K562 (cell line): ENCODE data around the gene RETREG2. TPM values are rescaled to one million over a fixed set of nuclear protein-coding genes. Genes with fewer than 3 reads are reported as not detected.

Experiments
- ATF1 ChIP-seq, 2 experiments: fragments of 450-650 bp in 1 of 2; IDR thresholded peaks; 2 replicates each; pipeline ENCODE4 v1.6.1; 2016; ENCODE audit warnings: missing compliant biosample characterization in 1 of 2, missing genetic modification characterization in 1 of 2
- C11orf30 ChIP-seq: fragments of 450-650 bp; IDR thresholded peaks from 2 replicates; pipeline ENCODE4 v1.6.1; 2016; ENCODE audit warnings: low read depth, mild to moderate bottlenecking
- CBFA2T3 ChIP-seq: fragments of 450-650 bp; IDR thresholded peaks from 2 replicates; pipeline ENCODE4 v1.6.1; 2017
- CCNT2 ChIP-seq: IDR thresholded peaks from 2 replicates; pipeline ENCODE4 v1.6.1; 2011; ENCODE audit warnings: borderline replicate concordance, low read depth, mild to moderate bottlenecking, moderate library complexity, mixed read lengths, low read length; ENCODE audit not compliant: insufficient read length; ENCODE audit errors: extremely low read depth
- FOS ChIP-seq: IDR thresholded peaks from 3 replicates; pipeline ENCODE4 v1.6.1; 2011; ENCODE audit not compliant: insufficient read length; ENCODE audit errors: extremely low read depth
- HLTF ChIP-seq: fragments of 450-650 bp; IDR thresholded peaks from 2 replicates; pipeline ENCODE4 v1.6.1; 2016
- ID3 ChIP-seq, 2 experiments: fragments of 250-450 bp in 1 of 2; fragments of 450-650 bp in 1 of 2; sonication (Bioruptor Pico) in 1 of 2; IDR thresholded peaks; 2 replicates each; pipeline versions ENCODE4 v1.6.1 to v1.8.0; 2016 to 2021; ENCODE audit warnings: mild to moderate bottlenecking in 2 of 2, moderate library complexity in 2 of 2, missing compliant biosample characterization in 1 of 2, missing genetic modification characterization in 1 of 2
- LCOR ChIP-seq: sonication (generic); formaldehyde crosslinking; IDR thresholded peaks from 2 replicates; pipeline ENCODE4 v1.8.0; 2022; ENCODE audit warnings: mild to moderate bottlenecking, missing genetic modification reagents
- MAZ ChIP-seq, 2 experiments: fragments of 450-650 bp in 1 of 2; sonication (generic) in 1 of 2; formaldehyde crosslinking; IDR thresholded peaks in 1 of 2; conservative IDR thresholded peaks in 1 of 2; 2 replicates each; pipeline versions ENCODE4 v1.4.0 to v1.5.0; 2020; ENCODE audit warnings: mild to moderate bottlenecking in 1 of 2, missing genetic modification reagents in 1 of 2
- NR2F6 ChIP-seq: fragments of 450-650 bp; formaldehyde crosslinking; IDR thresholded peaks from 2 replicates; pipeline ENCODE4 v1.4.0; 2020; ENCODE audit warnings: mild to moderate bottlenecking
- PPARD ChIP-seq: fragments of 250-450 bp; sonication (Bioruptor Pico); IDR thresholded peaks from 2 replicates; pipeline ENCODE4 v1.8.0; 2022; ENCODE audit warnings: inconsistent platforms, mild to moderate bottlenecking, moderate library complexity
- PRPF4 ChIP-seq: fragments of 200-400 bp; formaldehyde crosslinking; IDR thresholded peaks from one replicate; pipeline ENCODE4 v1.6.1; 2017; ENCODE audit warnings: low read length, low read depth, mild to moderate bottlenecking; ENCODE audit not compliant: insufficient read depth, poor library complexity, severe bottlenecking
- TFAP4 ChIP-seq: sonication (generic); formaldehyde crosslinking; IDR thresholded peaks from 2 replicates; pipeline ENCODE4 v1.8.0; 2022; ENCODE audit warnings: missing genetic modification reagents, mild to moderate bottlenecking, moderate library complexity, borderline replicate concordance
- TSC22D4 ChIP-seq: fragments of 450-650 bp; IDR thresholded peaks from 2 replicates; pipeline ENCODE4 v1.6.1; 2016; ENCODE audit warnings: missing genetic modification characterization, missing biosample characterization, control low read depth
- YBX1 ChIP-seq: fragments of 450-650 bp; IDR thresholded peaks from 2 replicates; pipeline ENCODE4 v1.7.1; 2016; ENCODE audit warnings: mild to moderate bottlenecking
- ZBTB1 ChIP-seq: sonication (generic); formaldehyde crosslinking; IDR thresholded peaks from 2 replicates; pipeline ENCODE4 v1.8.1; 2023; ENCODE audit warnings: missing genetic modification reagents, low read depth, mild to moderate bottlenecking, borderline replicate concordance
- ZBTB43 ChIP-seq: sonication (generic); formaldehyde crosslinking; IDR thresholded peaks from 2 replicates; pipeline ENCODE4 v1.8.0; 2023; ENCODE audit warnings: mild to moderate bottlenecking, missing genetic modification reagents
- ZNF224 ChIP-seq: sonication (generic); formaldehyde crosslinking; IDR thresholded peaks from 2 replicates; pipeline ENCODE4 v1.8.0; 2022; ENCODE audit warnings: mild to moderate bottlenecking, missing genetic modification reagents
- ZNF274 ChIP-seq: IDR thresholded peaks from 2 replicates; pipeline ENCODE4 v1.6.1; 2011; ENCODE audit warnings: low read depth, mild to moderate bottlenecking, low read length, moderate library complexity, borderline replicate concordance
- ZNF316 ChIP-seq: fragments of 450-650 bp; IDR thresholded peaks from 2 replicates; pipeline ENCODE4 v1.6.1; 2016
- ZNF696 ChIP-seq: fragments of 250-450 bp; sonication (Bioruptor Pico); conservative IDR thresholded peaks from 2 replicates; pipeline ENCODE4 v1.4.0; 2020; ENCODE audit warnings: mild to moderate bottlenecking, moderate library complexity
- ZNF830 ChIP-seq: fragments of 250-450 bp; sonication (Bioruptor Pico); IDR thresholded peaks from 2 replicates; pipeline ENCODE4 v1.5.0; 2021; ENCODE audit warnings: mild to moderate bottlenecking
- polyA plus RNA-seq, 8 experiments: library from polyadenylated mRNA; depleted of rRNA in 4 of 8; stranded (reverse) in 5 of 8; unstranded in 3 of 8; fragments of >200 nt; fragmentation: Nextera tagmentation in 2 of 8; fragmentation: Illumina TruSeq in 1 of 8; extraction: Ambion mirVana in 2 of 8; extraction: Trizol in 1 of 8; gene quantifications; 2 replicates each; pipeline versions ENCODE4 v1.2.1 to v1.2.3, GENCODE V29; 2011 to 2014; ENCODE audit warnings: inconsistent platforms in 1 of 8, missing spikeins in 1 of 8
- total RNA-seq, 7 experiments: library from RNA; depleted of rRNA in 6 of 7; stranded (reverse); fragments of >200 nt in 6 of 7; fragmentation: Illumina TruSeq in 2 of 7; extraction: Trizol in 2 of 7; gene quantifications; 2 replicates each; pipeline versions ENCODE4 v1.2.1 to v1.2.3, GENCODE V29; 2011 to 2021; ENCODE audit warnings: low replicate concordance in 1 of 7
- TF ChIP-seq, protein P1 (sequence below): fragments of 450-650 bp; IDR thresholded peaks from 2 replicates; pipeline ENCODE4 v1.6.1; 2016; ENCODE audit warnings: low read depth, mild to moderate bottlenecking, moderate library complexity
- TF ChIP-seq, protein P2 (sequence below): sonication (generic); formaldehyde crosslinking; IDR thresholded peaks from 2 replicates; pipeline ENCODE4 v1.8.1; 2023; ENCODE audit warnings: mild to moderate bottlenecking, missing genetic modification reagents, moderate library complexity

The RETREG2 gene
- total and polyA plus RNA-seq, 9 of the 15 experiments (the other 6 are each of a cell fraction or from before 2014, with no cell fraction given): 4.9 to 40.1 (median 19.2) TPM

- no peak for TF ChIP-seq ZBTB43
- no peak for TF ChIP-seq LCOR (CRISPR knock-in tag)
- TF ChIP-seq ZNF316: peak; percentile 8; the same call in 1 of the 2 replicates
- TF ChIP-seq CCNT2: peak; percentile 90
- TF ChIP-seq, protein P1, sequence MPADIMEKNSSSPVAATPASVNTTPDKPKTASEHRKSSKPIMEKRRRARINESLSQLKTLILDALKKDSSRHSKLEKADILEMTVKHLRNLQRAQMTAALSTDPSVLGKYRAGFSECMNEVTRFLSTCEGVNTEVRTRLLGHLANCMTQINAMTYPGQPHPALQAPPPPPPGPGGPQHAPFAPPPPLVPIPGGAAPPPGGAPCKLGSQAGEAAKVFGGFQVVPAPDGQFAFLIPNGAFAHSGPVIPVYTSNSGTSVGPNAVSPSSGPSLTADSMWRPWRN: no peak
- TF ChIP-seq, protein P2, sequence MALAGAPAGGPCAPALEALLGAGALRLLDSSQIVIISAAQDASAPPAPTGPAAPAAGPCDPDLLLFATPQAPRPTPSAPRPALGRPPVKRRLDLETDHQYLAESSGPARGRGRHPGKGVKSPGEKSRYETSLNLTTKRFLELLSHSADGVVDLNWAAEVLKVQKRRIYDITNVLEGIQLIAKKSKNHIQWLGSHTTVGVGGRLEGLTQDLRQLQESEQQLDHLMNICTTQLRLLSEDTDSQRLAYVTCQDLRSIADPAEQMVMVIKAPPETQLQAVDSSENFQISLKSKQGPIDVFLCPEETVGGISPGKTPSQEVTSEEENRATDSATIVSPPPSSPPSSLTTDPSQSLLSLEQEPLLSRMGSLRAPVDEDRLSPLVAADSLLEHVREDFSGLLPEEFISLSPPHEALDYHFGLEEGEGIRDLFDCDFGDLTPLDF (CRISPR knock-in tag): no peak
- no peak for TF ChIP-seq ZNF830 (CRISPR knock-in tag)
- TF ChIP-seq TSC22D4: no peak
- TF ChIP-seq ZNF274: no peak
- peak; percentile 30 to 87; a peak in 2 of 4 replicates for TF ChIP-seq MAZ (CRISPR knock-in tag; conservative IDR thresholded peaks at IDR 0.05 in 1 of 2, IDR thresholded peaks at IDR 0.05 in 1 of 2)
- TF ChIP-seq NR2F6 (CRISPR knock-in tag): no peak
- TF ChIP-seq TFAP4 (CRISPR knock-in tag): peak; percentile 19; the same call in 1 of the 2 replicates
- TF ChIP-seq ID3 (CRISPR knock-in tag; IDR thresholded peaks at IDR 0.05): no peak
- no peak for TF ChIP-seq ID3 (tag; IDR thresholded peaks at IDR 0.05)
- TF ChIP-seq PRPF4: no peak
- TF ChIP-seq ZNF696 (CRISPR knock-in tag): no peak
- TF ChIP-seq ZBTB1 (CRISPR knock-in tag): no peak
- no peak for TF ChIP-seq ZNF224
- peak; percentile 40 for TF ChIP-seq FOS
- TF ChIP-seq PPARD (CRISPR knock-in tag): no peak
- no peak for TF ChIP-seq HLTF
- no peak for TF ChIP-seq ATF1 (CRISPR knock-in tag; IDR thresholded peaks at IDR 0.05)
- peak; percentile 72 for TF ChIP-seq ATF1 (tag; IDR thresholded peaks at IDR 0.05)
- peak; percentile 70 for TF ChIP-seq C11orf30
- TF ChIP-seq YBX1: no peak
- TF ChIP-seq CBFA2T3: no peak
These were observed at the start of gene RETREG2 (continued) for GRCh38 chr2:219177552-219178376.
